Endodermal cell (in vitro differentiated cells): ENCODE measurements around the gene DRAM1. TPM values are rescaled to one million over a fixed set of nuclear protein-coding genes. Genes with fewer than 3 reads are reported as not detected.
"Not testable (repeated sequence)": the region's sequence is repeated elsewhere in the genome, so short reads cannot be mapped to it uniquely, and the experiment has no call there.

Source experiments
- DNase-seq: peaks from one replicate; pipeline ENCODE4 v3.0.0-alpha.2; 2017
- H3K27ac ChIP-seq: 2 replicates; pipeline ENCODE4 v1.5.1; 2013; ENCODE audit warnings: mild to moderate bottlenecking, low read depth, low read length, moderate library complexity
- H3K27me3 ChIP-seq: 2 replicates; pipeline ENCODE4 v1.6.1; 2013; ENCODE audit warnings: mild to moderate bottlenecking, low read length, moderate library complexity; ENCODE audit not compliant: insufficient read depth, control insufficient read depth, poor library complexity, severe bottlenecking
- H3K36me3 ChIP-seq: 2 replicates; pipeline ENCODE4 v1.7.0; 2013; ENCODE audit warnings: mild to moderate bottlenecking, low read length, moderate library complexity; ENCODE audit not compliant: control insufficient read depth, insufficient read depth
- H3K4me1 ChIP-seq: one replicate; pipeline ENCODE4 v1.7.0; 2013; ENCODE audit warnings: low read length; ENCODE audit not compliant: control insufficient read depth, insufficient read depth
- H3K4me3 ChIP-seq: 2 replicates; pipeline ENCODE4 v1.5.1; 2013; ENCODE audit warnings: mild to moderate bottlenecking, low read length, moderate library complexity
- H3K9ac ChIP-seq: 2 replicates; pipeline ENCODE4 v1.6.1; 2013; ENCODE audit warnings: mild to moderate bottlenecking, low read length, moderate library complexity; ENCODE audit not compliant: poor library complexity, severe bottlenecking; ENCODE audit errors: extremely low read depth
- H3K9me3 ChIP-seq: 2 replicates; pipeline ENCODE4 v1.6.1; 2013; ENCODE audit warnings: mild to moderate bottlenecking, low read length, moderate library complexity; ENCODE audit not compliant: control insufficient read depth
- H3K27ac Mint-ChIP-seq: 2 replicates; pipeline ENCODE4 v1.8.0; 2020; ENCODE audit warnings: mixed read lengths
- H3K27me3 Mint-ChIP-seq: 2 replicates; pipeline ENCODE4 v1.8.0; 2021; ENCODE audit warnings: mild to moderate bottlenecking, mixed read lengths; ENCODE audit not compliant: insufficient read depth
- H3K36me3 Mint-ChIP-seq: 2 replicates; pipeline ENCODE4 v1.8.0; 2020; ENCODE audit warnings: low read depth, mixed read lengths
- H3K4me1 Mint-ChIP-seq: 2 replicates; pipeline ENCODE4 v1.8.0; 2020; ENCODE audit warnings: mixed read lengths
- H3K4me3 Mint-ChIP-seq: 2 replicates; pipeline ENCODE4 v1.8.0; 2020; ENCODE audit warnings: mild to moderate bottlenecking, moderate library complexity, mixed read lengths
- H3K9me3 Mint-ChIP-seq: 2 replicates; pipeline ENCODE4 v1.8.0; 2020; ENCODE audit warnings: mild to moderate bottlenecking, mixed read lengths
- WGBS, 2 experiments: methylation state at CpG; one replicate each; pipeline versions ENCODE4 v1.1.5 to v1.1.7; 2013; ENCODE audit warnings: missing lambda C conversion rate in 2 of 2, mixed read lengths in 1 of 2; ENCODE audit not compliant: insufficient coverage in 1 of 2, insufficient read length in 1 of 2; 5-methylcytosine and 5-hydroxymethylcytosine counted together
- total RNA-seq, 2 donors: library from RNA; stranded (reverse); fragmentation: NEBNext Ultra II Directional in 1 of 2; extraction: Animal tissue kit (Norgen Biotek cat#: 25700) in 1 of 2; gene quantifications; 2 replicates in 1 of 2; 3 replicates in 1 of 2; pipeline ENCODE4 v1.2.1, GENCODE V29; 2021
- TF ChIP-seq, protein P1 (sequence below): fragments of 200-600 bp; sonication (generic); conservative IDR thresholded peaks from 2 replicates; pipeline ENCODE4 v1.5.0; 2021; ENCODE audit warnings: antibody characterized with exemption, mild to moderate bottlenecking

The DRAM1 gene
- total RNA-seq, 2 donors from 2014 or later, result 0.91 to 1.3 TPM

DNA sequence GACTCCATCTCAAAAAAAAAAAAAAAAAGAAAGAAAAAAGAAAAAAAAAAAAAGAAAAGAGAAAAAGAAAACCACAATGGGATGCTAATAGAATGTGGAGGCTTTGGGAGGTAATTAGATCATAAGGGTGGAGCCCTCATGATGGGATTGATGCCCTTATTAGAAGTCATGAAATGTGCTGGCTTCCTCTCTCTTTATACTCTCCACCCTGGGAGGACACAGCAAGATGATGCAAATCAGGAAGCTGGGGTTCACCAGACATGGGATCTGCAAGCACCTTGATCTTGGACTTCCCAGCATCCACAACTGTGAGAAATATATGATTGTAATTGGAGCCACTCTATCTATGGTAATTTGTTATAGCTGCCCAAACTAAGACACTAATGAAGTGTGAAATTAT lies 13.4 kb upstream of the DRAM1 start:
- no peak overlapping the region for H3K9ac ChIP-seq
- Mint-ChIP-seq H3K4me3 (no peak overlapping the region), H3K4me1 (no peaks in the 10 kb centered on the region), H3K27ac (no peak overlapping the region), H3K36me3 (no peaks in the 10 kb centered on the region), H3K27me3 (no peaks in the 10 kb centered on the region), H3K9me3 (peaks cover 12% of the 10 kb centered on the region)
- TF ChIP-seq, protein P1, sequence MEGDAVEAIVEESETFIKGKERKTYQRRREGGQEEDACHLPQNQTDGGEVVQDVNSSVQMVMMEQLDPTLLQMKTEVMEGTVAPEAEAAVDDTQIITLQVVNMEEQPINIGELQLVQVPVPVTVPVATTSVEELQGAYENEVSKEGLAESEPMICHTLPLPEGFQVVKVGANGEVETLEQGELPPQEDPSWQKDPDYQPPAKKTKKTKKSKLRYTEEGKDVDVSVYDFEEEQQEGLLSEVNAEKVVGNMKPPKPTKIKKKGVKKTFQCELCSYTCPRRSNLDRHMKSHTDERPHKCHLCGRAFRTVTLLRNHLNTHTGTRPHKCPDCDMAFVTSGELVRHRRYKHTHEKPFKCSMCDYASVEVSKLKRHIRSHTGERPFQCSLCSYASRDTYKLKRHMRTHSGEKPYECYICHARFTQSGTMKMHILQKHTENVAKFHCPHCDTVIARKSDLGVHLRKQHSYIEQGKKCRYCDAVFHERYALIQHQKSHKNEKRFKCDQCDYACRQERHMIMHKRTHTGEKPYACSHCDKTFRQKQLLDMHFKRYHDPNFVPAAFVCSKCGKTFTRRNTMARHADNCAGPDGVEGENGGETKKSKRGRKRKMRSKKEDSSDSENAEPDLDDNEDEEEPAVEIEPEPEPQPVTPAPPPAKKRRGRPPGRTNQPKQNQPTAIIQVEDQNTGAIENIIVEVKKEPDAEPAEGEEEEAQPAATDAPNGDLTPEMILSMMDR, result no peak
- no peaks in the 10 kb centered on the region for H3K27me3 ChIP-seq
- no peak overlapping the region for H3K27ac ChIP-seq
- no peak overlapping the region for H3K4me3 ChIP-seq
- no peaks in the 10 kb centered on the region for H3K4me1 ChIP-seq
- H3K9me3 ChIP-seq, result no peaks in the 10 kb centered on the region
- no peak for DNase-seq
- no peaks in the 10 kb centered on the region for H3K36me3 ChIP-seq

DNA sequence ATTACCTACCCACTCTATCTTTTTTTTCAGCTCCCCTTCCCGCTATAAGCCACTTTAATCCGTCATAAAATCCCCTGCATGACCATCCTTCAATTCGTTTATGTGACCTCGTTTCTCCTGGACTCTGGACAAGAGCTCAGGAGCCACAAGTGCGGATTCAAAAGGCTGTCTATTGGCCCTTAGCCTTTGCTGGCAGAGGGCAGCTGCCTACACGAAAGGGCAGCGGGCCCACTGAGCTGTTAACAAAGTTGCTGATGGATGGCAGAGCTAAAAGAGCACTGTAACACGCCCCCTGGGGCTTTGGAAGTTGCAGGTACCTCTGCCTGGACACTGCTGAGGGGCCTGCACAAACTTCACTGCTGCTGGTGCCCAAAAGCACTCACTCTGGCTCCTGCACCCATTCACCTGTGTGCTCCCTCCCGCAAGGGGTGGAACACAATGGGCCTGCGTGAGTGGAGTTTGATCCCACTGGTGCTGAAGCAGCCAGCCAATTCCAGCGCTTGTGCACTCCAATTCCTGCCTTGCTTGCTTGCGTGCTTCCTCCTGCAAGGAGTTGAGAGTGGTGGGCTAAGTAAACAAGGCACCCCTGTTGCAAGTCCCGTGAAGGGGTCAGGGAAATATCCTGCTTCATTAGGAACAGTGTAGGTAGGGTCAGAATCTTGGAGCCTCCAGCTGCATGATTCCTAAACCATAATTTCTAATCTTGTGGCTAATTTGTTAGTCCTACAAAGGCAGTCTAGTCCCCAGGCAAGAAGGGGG lies 10.6 kb upstream of the DRAM1 start:
- no peak overlapping the region for H3K27ac Mint-ChIP-seq
- no peaks in the 10 kb centered on the region for H3K27me3 Mint-ChIP-seq
- no peak for DNase-seq

DNA sequence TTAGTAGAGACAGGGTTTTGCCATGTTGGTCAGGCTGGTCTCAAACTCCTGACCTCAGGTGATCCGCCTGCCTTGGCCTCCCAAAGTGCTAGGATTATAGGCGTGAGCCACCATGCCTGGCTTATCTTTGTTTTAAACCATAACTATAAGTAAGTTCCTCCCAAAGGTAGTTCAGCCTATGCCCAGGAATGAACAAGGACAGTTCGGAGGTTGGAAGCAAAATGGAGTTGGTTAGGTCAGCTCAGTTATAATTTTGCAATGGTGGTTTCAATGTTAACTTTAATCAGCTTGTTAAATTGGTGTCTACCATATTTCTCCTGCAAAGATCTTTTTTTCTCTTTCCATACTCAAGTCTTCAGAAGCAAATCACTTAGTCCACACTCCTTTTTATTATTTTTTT lies 9.8 kb upstream of the DRAM1 start:
- WGBS, 2 experiments, result 84 to 100% methylated on average over 2 to 3 of the region's 3 CpGs
- H3K4me1 ChIP-seq, H3K27me3 Mint-ChIP-seq, H3K9me3 ChIP-seq, H3K9ac ChIP-seq, H3K4me3 Mint-ChIP-seq, H3K36me3 Mint-ChIP-seq, H3K27me3 ChIP-seq, H3K27ac Mint-ChIP-seq, H3K4me3 ChIP-seq, H3K27ac ChIP-seq, H3K36me3 ChIP-seq, H3K4me1 Mint-ChIP-seq, DNase-seq: not testable (repeated sequence)
- H3K9me3 Mint-ChIP-seq, result peaks cover 16% of the 10 kb centered on the region

More for the DNA sequence above, 10.6 kb upstream of the DRAM1 start:
- H3K27me3 ChIP-seq, result no peaks in the 10 kb centered on the region
- no peak overlapping the region for H3K4me3 ChIP-seq
- TF ChIP-seq, protein P1, result no peak
- Mint-ChIP-seq H3K36me3 (no peaks in the 10 kb centered on the region), H3K4me1 (no peaks in the 10 kb centered on the region), H3K4me3 (no peak overlapping the region), H3K9me3 (peaks cover 16% of the 10 kb centered on the region)
- H3K27ac ChIP-seq, result no peak overlapping the region
- 68 to 77% methylated on average over 12 to 13 of the region's 13 CpGs for WGBS, 2 experiments
- H3K36me3 ChIP-seq, result no peaks in the 10 kb centered on the region
- H3K4me1 ChIP-seq, result no peaks in the 10 kb centered on the region
- no peaks in the 10 kb centered on the region for H3K9me3 ChIP-seq
- H3K9ac ChIP-seq, result no peak overlapping the region

DNA sequence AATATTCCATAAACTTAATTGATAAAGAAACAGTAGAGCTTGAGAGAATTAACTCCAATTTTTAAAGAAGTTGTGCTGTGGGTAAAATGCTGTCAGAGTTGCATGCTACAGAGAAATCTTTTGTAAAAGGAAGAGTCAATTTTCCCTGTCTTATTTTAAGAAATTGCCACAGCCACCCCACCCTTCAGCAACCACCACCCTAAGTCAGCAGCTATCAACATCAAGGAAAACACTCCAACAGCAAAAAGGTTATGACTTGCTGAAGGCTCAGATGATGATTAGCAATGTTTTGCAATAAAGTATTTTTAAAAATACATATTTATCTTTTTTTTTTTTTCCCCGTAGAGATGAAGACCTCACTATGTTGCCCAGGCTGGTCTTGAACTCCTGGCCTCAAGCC lies 6.5 kb upstream of the DRAM1 start:
- Mint-ChIP-seq H3K27me3 (no peaks in the 10 kb centered on the region), H3K4me3 (no peak overlapping the region), H3K27ac (no peak overlapping the region), H3K36me3 (no peaks in the 10 kb centered on the region), H3K4me1 (no peaks in the 10 kb centered on the region), H3K9me3 (peaks cover 11% of the 10 kb centered on the region)
- TF ChIP-seq, protein P1, result no peak
- Histone ChIP-seq H3K9me3 (no peaks in the 10 kb centered on the region), H3K27ac (no peak overlapping the region), H3K4me3 (no peak overlapping the region), H3K9ac (no peak overlapping the region), H3K4me1 (no peaks in the 10 kb centered on the region), H3K36me3 (no peaks in the 10 kb centered on the region), H3K27me3 (no peaks in the 10 kb centered on the region)
- no peak for DNase-seq
- WGBS, 2 experiments, result 82% methylated on average over 1 of the region's 1 CpG; no CpG with 5 or more reads in 1 of the 2 experiments
